GM12892 (cell line): Measurements from ENCODE around the gene DCANP1.

Source experiments
- POLR2A ChIP-seq: IDR thresholded peaks from 2 replicates; pipeline ENCODE4 v1.6.1; 2011; ENCODE audit warnings: low read depth, low read length, control low read depth
- POLR2AphosphoS5 ChIP-seq: IDR thresholded peaks from 2 replicates; pipeline ENCODE4 v1.6.1; 2011; ENCODE audit warnings: low read depth, low read length, control low read depth
- TAF1 ChIP-seq: IDR thresholded peaks from 2 replicates; pipeline ENCODE4 v1.6.1; 2011; ENCODE audit warnings: low read depth, mild to moderate bottlenecking, control low read depth, low read length, borderline replicate concordance

GRCh38 chr5:135438636-135439221, 8.4 kb downstream of the DCANP1 start:
- TF ChIP-seq POLR2AphosphoS5, result no peak
- TF ChIP-seq POLR2A, result no peak
- no peak for TF ChIP-seq TAF1
